GM21529 (cell line): ENCODE data around the gene CCDC172.

Experiments
- ATAC-seq: cut with Tn5 transposase; IDR thresholded peaks from one replicate; pipeline ENCODE4 v1.9.1; 2021; ENCODE audit not compliant: unreplicated experiment

The CCDC172 gene

GRCh38 chr10:116429288-116429977, 105.2 kb downstream of the CCDC172 start:
- ATAC-seq: no peak
